ENCODE data around the gene IMPG1.

DNA sequence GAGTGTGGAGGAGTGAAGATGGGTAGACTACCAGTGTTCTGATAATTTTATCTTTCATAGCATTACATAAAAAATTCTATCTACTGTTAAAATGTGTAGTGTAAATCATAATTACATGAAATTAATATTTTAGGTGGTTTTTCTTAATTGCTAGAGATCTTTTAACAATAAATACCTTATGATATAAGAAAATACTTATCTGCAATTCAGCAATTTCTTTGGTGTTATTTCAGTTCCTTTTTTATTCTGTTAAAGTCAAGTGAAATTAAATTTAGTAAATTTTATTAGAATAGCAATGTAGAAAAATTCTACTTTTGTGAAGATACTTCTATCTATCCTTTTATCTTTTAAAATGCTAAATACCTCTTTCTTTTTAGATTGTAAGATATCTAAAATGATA lies 104.3 kb downstream of the IMPG1 start:
- TF ChIP-seq ZNF121 (CRISPR knock-in tag; IDR thresholded peaks at IDR 0.05) = no peak
- TF ChIP-seq, protein P1, sequence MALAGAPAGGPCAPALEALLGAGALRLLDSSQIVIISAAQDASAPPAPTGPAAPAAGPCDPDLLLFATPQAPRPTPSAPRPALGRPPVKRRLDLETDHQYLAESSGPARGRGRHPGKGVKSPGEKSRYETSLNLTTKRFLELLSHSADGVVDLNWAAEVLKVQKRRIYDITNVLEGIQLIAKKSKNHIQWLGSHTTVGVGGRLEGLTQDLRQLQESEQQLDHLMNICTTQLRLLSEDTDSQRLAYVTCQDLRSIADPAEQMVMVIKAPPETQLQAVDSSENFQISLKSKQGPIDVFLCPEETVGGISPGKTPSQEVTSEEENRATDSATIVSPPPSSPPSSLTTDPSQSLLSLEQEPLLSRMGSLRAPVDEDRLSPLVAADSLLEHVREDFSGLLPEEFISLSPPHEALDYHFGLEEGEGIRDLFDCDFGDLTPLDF (CRISPR knock-in tag; IDR thresholded peaks at IDR 0.05) = no peak
- TF ChIP-seq FOXJ3 (CRISPR knock-in tag; IDR thresholded peaks at IDR 0.05; ENCODE audit: borderline replicate concordance) = no peak
